NT2/D1 (cell line): Measurements from ENCODE around the gene KIF26A.

Experiments
- DNase-seq: peaks from one replicate; pipeline ENCODE4 v3.0.0-alpha.2; 2011; ENCODE audit warnings: low read depth, low spot score
- H3K27me3 ChIP-seq: 2 replicates; pipeline ENCODE4 v1.6.0; 2011; ENCODE audit warnings: mild to moderate bottlenecking; ENCODE audit not compliant: insufficient read length, insufficient read depth
- H3K36me3 ChIP-seq: 2 replicates; pipeline ENCODE4 v1.6.1; 2011; ENCODE audit warnings: mild to moderate bottlenecking, low read length, mixed read lengths; ENCODE audit not compliant: insufficient read depth, insufficient read length
- H3K4me1 ChIP-seq: 2 replicates; pipeline ENCODE4 v1.5.1; 2011; ENCODE audit not compliant: insufficient read depth, insufficient read length
- H3K4me3 ChIP-seq: 2 replicates; pipeline ENCODE4 v1.5.1; 2011; ENCODE audit warnings: low read depth; ENCODE audit not compliant: insufficient read length
- H3K9ac ChIP-seq: 2 replicates; pipeline ENCODE4 v1.6.0; 2011; ENCODE audit warnings: low read depth; ENCODE audit not compliant: insufficient read length
- H3K9me3 ChIP-seq: 2 replicates; pipeline ENCODE4 v1.5.1; 2011; ENCODE audit warnings: mild to moderate bottlenecking, low read length; ENCODE audit not compliant: insufficient read depth
- SUZ12 ChIP-seq: IDR thresholded peaks from 2 replicates; pipeline ENCODE4 v1.6.1; 2011; ENCODE audit not compliant: insufficient read length, insufficient read depth; ENCODE audit errors: extremely low read depth
- YY1 ChIP-seq: IDR thresholded peaks from 2 replicates; pipeline ENCODE4 v1.6.1; 2011; ENCODE audit not compliant: insufficient read length, insufficient read depth
- ZNF274 ChIP-seq: IDR thresholded peaks from 2 replicates; pipeline ENCODE4 v1.6.1; 2011; ENCODE audit warnings: mild to moderate bottlenecking, low read depth, low read length

The KIF26A gene

DNA sequence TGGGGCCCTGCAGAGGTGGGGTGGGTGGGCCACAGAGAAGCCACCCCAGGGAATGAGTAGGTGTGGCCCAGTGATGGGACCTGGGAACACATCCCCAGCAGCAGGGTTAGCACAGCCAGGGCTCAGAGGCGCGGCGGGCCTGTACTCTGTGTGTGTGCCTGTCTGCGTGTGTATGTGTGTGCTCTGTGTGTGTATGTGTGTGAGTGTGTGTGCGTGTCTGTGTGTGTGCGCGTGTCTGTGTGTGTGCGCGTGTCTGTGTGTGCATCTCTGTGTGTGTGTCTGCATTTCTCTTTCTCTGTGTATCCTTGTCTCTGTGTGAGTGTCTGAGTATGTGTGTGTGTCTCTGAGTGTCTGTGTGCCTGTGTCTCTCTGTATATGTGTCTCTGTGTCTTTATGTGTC is 26.1 kb downstream of the KIF26A start:
- no peak overlapping the region for H3K9ac ChIP-seq
- no peak overlapping the region for H3K4me3 ChIP-seq
- no peaks in the 10 kb centered on the region for H3K9me3 ChIP-seq
- DNase-seq: no peak
- peaks cover 5% of the 10 kb centered on the region for H3K36me3 ChIP-seq
- no peaks in the 10 kb centered on the region for H3K27me3 ChIP-seq
- H3K4me1 ChIP-seq: peaks cover 12% of the 10 kb centered on the region
- TF ChIP-seq ZNF274 (no peak), YY1 (no peak), SUZ12 (no peak)

DNA sequence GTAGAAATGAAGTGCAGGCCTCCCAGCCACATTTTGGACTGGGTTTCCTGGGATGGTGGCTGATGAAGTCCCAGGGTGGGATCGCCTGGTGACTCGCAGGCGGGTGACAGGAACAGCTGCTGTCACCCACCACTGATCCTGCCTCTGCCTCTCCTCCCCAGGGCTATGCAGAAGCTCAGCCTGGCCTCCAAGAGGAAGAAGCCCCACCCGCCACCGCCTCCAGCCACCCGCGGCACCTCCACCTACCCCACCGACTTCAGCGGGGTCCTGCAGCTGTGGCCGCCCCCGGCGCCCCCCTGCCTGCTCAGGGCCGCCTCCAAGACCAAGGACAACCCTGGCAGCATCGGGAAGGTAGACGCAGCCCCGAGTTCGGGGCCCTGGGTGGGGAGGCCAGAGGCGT is 28.3 kb downstream of the KIF26A start:
- no peaks in the 10 kb centered on the region for H3K9me3 ChIP-seq
- no peak overlapping the region for H3K4me3 ChIP-seq
- no peak for TF ChIP-seq SUZ12
- TF ChIP-seq ZNF274: no peak
- no peak for TF ChIP-seq YY1
- no peak for DNase-seq
- H3K27me3 ChIP-seq: no peaks in the 10 kb centered on the region
- H3K9ac ChIP-seq: peak overlapping the region; percentile 21
- H3K4me1 ChIP-seq: peaks cover 23% of the 10 kb centered on the region
- H3K36me3 ChIP-seq: peaks cover 5% of the 10 kb centered on the region

DNA sequence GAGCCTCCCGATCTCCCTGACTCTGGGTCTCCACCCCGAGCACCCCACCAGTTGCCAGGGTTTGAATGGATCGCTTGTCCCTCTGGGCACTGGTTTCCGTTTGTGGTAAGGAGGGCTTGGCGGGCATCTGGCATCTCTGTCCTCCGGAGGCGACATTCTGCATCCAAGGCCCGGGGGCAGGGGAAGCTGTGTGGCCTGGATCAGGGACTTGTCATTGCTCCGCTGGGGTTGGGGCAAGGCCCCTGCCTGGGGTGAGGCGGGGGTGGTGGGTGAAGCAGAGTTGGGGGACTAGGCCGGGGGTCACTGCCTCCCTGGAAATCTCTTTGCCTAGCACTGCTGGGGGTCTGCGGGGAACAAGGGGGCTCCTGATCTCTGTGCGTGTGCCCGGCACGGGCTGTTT is 30.2 kb downstream of the KIF26A start:
- DNase-seq: no peak
- TF ChIP-seq SUZ12 (no peak), ZNF274 (no peak), YY1 (no peak)
- Histone ChIP-seq H3K4me1 (peaks cover 27% of the 10 kb centered on the region), H3K9me3 (no peaks in the 10 kb centered on the region), H3K4me3 (no peak overlapping the region), H3K9ac (peak overlapping the region; percentile 42), H3K27me3 (no peaks in the 10 kb centered on the region), H3K36me3 (peaks cover 16% of the 10 kb centered on the region)

DNA sequence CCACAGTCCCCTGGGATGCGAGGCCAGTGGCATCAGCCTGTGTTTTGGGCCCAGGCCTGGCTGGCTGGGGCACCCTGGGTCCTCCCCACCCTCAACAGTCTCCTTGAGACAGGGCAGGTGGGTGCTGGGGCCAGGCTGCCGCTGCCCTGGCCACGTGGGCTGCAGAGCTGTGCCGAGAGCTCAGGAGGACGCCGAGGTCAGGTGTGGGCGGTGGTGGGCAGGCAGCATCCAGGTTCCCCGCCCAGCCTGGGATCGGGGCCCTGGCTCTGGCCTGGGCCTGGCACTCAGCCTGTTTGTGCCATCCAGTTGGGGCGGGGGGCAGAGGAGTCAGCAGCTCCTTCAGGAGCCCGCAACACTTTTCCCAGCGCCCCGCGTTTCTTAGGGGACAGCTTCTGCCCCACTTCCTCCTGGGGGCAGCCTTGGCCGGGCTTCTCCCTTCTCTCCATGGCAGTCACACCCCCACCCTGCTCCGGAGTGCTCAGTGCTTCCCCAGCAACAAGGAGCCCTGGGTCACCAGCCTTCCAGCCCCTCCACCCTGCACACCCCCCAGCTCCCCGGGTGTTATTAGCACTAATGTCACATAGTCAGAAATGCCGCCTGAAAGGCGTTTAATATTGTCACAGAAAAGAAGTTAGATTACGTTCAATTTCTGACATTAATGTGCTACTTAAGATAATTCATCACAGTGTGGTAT is 30.8 kb downstream of the KIF26A start:
- no peaks in the 10 kb centered on the region for H3K27me3 ChIP-seq
- H3K9me3 ChIP-seq: no peaks in the 10 kb centered on the region
- peaks cover 27% of the 10 kb centered on the region for H3K4me1 ChIP-seq
- H3K36me3 ChIP-seq: peaks cover 21% of the 10 kb centered on the region
- H3K9ac ChIP-seq: peak overlapping the region; percentile 42
- DNase-seq: no peak
- TF ChIP-seq ZNF274 (no peak), SUZ12 (no peak), YY1 (no peak)
- no peak overlapping the region for H3K4me3 ChIP-seq

DNA sequence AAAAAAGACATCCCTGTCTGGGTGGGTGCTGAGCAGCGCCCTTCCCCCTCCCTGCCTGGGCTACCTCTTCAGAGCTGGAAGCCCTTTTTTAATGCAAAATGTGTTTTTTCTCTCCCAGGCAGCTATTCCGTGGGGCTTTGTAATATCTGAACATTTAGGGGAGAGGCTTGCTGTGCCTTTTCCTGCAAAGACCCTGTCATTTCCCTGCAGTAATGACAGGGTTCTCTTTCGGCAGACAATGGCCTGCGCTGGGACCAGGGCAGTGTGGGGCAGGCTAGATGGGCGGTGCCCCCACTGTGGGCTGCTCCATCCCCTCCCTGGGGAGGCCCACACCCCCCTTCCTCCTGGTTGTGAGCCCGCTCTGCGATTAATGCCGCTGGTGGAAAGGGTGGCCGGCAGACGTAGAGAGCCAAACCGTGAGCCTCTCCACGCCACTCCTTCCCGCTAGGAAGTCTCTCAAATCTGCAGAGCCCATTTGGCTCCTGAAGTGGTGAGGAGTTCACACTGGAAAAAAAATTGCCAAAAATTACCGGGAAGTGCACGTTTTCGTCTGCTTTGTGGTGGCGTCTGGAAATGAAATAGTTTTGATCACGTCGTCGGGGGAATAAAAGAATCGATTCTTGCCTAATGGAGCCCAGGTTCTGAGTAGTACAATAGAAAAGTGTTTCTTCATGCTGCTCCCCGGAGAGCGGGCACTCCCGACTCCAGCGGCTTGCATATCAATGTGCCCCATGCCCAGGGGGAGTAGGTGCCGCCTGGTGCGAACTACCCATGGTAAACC is 31.5 kb downstream of the KIF26A start:
- TF ChIP-seq YY1 (no peak), SUZ12 (no peak), ZNF274 (no peak)
- H3K4me3 ChIP-seq: no peak overlapping the region
- no peak for DNase-seq
- peak overlapping the region; percentile 42 for H3K9ac ChIP-seq
- peaks cover 27% of the 10 kb centered on the region for H3K4me1 ChIP-seq
- no peaks in the 10 kb centered on the region for H3K27me3 ChIP-seq
- no peaks in the 10 kb centered on the region for H3K9me3 ChIP-seq
- peaks cover 26% of the 10 kb centered on the region for H3K36me3 ChIP-seq

DNA sequence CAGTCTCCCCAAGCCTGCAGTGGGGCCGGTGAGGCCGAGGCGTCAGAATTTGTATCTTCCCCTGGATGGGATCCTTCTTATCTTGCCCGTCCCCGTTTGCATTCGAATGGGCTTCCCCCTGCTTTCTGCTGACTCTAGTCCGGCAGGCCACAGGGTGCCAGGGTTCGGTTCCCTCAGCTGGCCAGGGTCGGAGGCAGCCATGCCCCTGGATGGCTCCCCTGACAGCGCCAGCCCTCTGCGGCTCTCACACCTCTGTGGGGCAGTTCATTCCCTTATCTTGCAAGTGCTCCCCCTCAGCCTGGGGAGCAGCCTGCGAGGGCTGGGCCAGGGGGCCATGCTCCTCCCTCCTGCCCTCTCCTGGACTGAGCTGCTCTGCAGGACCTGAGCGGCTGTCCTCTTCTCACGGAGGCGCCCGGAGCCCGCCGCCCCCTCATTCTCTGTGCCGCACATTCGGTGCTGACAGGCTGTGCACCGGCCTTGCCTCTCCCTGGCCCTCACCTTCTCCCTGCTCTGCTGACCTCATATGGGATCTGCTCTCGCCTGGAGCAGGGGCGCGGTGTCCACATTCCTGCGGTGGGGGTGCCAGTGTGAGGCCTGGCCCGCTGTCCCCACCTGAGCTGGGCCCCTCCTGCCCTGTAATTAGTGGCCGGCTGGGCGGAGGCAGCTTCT is 32.8 kb downstream of the KIF26A start:
- Histone ChIP-seq H3K9ac (peak overlapping the region; percentile 61), H3K27me3 (no peaks in the 10 kb centered on the region), H3K9me3 (no peaks in the 10 kb centered on the region), H3K36me3 (peaks cover 35% of the 10 kb centered on the region), H3K4me3 (no peak overlapping the region), H3K4me1 (peaks cover 29% of the 10 kb centered on the region)
- no peak for TF ChIP-seq ZNF274
- TF ChIP-seq SUZ12: no peak
- TF ChIP-seq YY1: no peak
- DNase-seq: no peak

DNA sequence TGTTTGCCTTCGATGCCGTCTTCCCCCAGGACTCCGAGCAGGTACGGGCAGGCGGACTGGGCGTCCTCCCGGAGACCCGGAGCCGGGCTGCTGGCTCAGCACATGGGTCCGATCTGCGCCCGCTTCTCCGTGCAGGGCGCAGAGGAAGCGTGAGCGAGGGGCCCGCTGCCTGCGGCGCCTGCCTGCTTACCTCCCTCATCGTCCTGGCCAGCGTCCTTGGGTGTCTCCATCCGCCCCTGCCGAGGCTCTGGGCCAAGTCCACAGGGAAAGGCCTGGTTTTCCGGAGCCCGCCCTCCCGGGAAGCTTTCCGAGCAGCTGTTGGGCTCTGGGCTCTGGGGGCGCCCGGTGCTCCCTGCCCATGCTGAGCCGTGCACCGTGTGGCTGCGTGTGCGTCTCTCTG is 33.5 kb downstream of the KIF26A start:
- H3K36me3 ChIP-seq: peaks cover 38% of the 10 kb centered on the region
- no peak overlapping the region for H3K4me3 ChIP-seq
- TF ChIP-seq ZNF274 (no peak), YY1 (no peak), SUZ12 (no peak)
- H3K4me1 ChIP-seq: peaks cover 29% of the 10 kb centered on the region
- no peak for DNase-seq
- no peaks in the 10 kb centered on the region for H3K9me3 ChIP-seq
- H3K9ac ChIP-seq: no peak overlapping the region
- H3K27me3 ChIP-seq: no peaks in the 10 kb centered on the region
